Keratinocyte (primary cell): ENCODE measurements around the gene ADGRA1. TPM values are rescaled to one million over a fixed set of nuclear protein-coding genes. Genes with fewer than 3 reads are reported as not detected.

Source experiments
- DNase-seq: peaks from one replicate; pipeline ENCODE4 v3.0.0-alpha.2; 2011; ENCODE audit warnings: low read depth, missing footprints, low spot score
- FAIRE-seq: peaks from 2 replicates; lab custom pipeline; 2011; peaks lifted over from hg19 to GRCh38; lab: Jason Lieb, UNC
- H2AFZ ChIP-seq: 2 replicates; pipeline ENCODE4 v1.6.0; 2012; ENCODE audit warnings: low read length, control low read depth, inconsistent platforms; ENCODE audit not compliant: control insufficient read depth
- H3K27ac ChIP-seq: 2 replicates; pipeline ENCODE4 v1.5.1; 2011; ENCODE audit warnings: low read length; ENCODE audit not compliant: control insufficient read depth, insufficient read depth
- H3K27me3 ChIP-seq: 3 replicates; pipeline ENCODE4 v1.6.0; 2011; ENCODE audit warnings: low read length; ENCODE audit not compliant: control insufficient read depth, insufficient read depth; ENCODE audit errors: extremely low read depth
- H3K36me3 ChIP-seq, 2 experiments: 2 replicates in 1 of 2; 3 replicates in 1 of 2; pipeline ENCODE4 v1.5.1; 2011; ENCODE audit warnings: low read length in 2 of 2, mild to moderate bottlenecking in 1 of 2; ENCODE audit not compliant: control insufficient read depth in 2 of 2, insufficient read depth in 2 of 2; ENCODE audit errors: extremely low read depth in 1 of 2
- H3K4me1 ChIP-seq: 3 replicates; pipeline ENCODE4 v1.5.1; 2011; ENCODE audit warnings: low read length; ENCODE audit not compliant: control insufficient read depth, insufficient read depth; ENCODE audit errors: extremely low read depth
- H3K4me2 ChIP-seq: 3 replicates; pipeline ENCODE4 v1.6.0; 2011; ENCODE audit warnings: low read depth, low read length; ENCODE audit not compliant: control insufficient read depth, insufficient read depth; ENCODE audit errors: extremely low read depth
- H3K4me3 ChIP-seq, 3 experiments: fragments of 200-600 bp in 1 of 3; sonication (generic) in 1 of 3; 2 replicates in 2 of 3; 3 replicates in 1 of 3; pipeline ENCODE4 v1.5.1; 2011 to 2016; ENCODE audit warnings: low read length in 3 of 3, mild to moderate bottlenecking in 3 of 3, control low read depth in 2 of 3, inconsistent platforms in 1 of 3, low read depth in 1 of 3, mixed read lengths in 1 of 3, mixed run types in 1 of 3, moderate library complexity in 1 of 3; ENCODE audit not compliant: control insufficient read depth in 2 of 3, insufficient read depth in 2 of 3; ENCODE audit errors: extremely low read depth in 1 of 3
- H3K79me2 ChIP-seq: 2 replicates; pipeline ENCODE4 v1.6.0; 2012; ENCODE audit warnings: low read length; ENCODE audit not compliant: control insufficient read depth, insufficient read depth
- H3K9ac ChIP-seq: 3 replicates; pipeline ENCODE4 v1.6.0; 2011; ENCODE audit warnings: low read length; ENCODE audit not compliant: control insufficient read depth, insufficient read depth; ENCODE audit errors: extremely low read depth
- H3K9me1 ChIP-seq: 3 replicates; pipeline ENCODE4 v1.6.0; 2011; ENCODE audit warnings: low read length; ENCODE audit not compliant: control insufficient read depth, insufficient read depth; ENCODE audit errors: extremely low read depth
- H3K9me3 ChIP-seq: 2 replicates; pipeline ENCODE4 v1.5.1; 2012; ENCODE audit warnings: low read depth, low read length; ENCODE audit not compliant: control insufficient read depth
- H4K20me1 ChIP-seq: 3 replicates; pipeline ENCODE4 v1.6.0; 2011; ENCODE audit warnings: low read length; ENCODE audit not compliant: control insufficient read depth, insufficient read depth; ENCODE audit errors: extremely low read depth
- EZH2 ChIP-seq: IDR thresholded peaks from one replicate; pipeline ENCODE4 v1.6.1; 2012; ENCODE audit warnings: inconsistent platforms, mild to moderate bottlenecking, low read length, moderate library complexity
- dilution Hi-C: fragments of 300-500 bp; cut with MboI; formaldehyde crosslinking; loops from one replicate; pipeline ENCODE4 v1.7.0; 2020; ENCODE audit warnings: low sequenced_read_pairs; ENCODE audit not compliant: extremely low pct_ligation_motif_present
- polyA plus RNA-seq, 5 experiments: library from polyadenylated mRNA; depleted of rRNA in 3 of 5; stranded (reverse) in 3 of 5; stranded (forward) in 1 of 5; unstranded in 1 of 5; fragments of >200 nt; gene quantifications; 1 replicate in 1 of 5; 2 replicates in 3 of 5; 3 replicates in 1 of 5; pipeline versions ENCODE4 v1.2.1 to v1.2.3, GENCODE V29; 2011 to 2012; ENCODE audit warnings: missing spikeins in 2 of 5, low read depth in 1 of 5, low replicate concordance in 1 of 5
- TF ChIP-seq, protein P1 (sequence below), 3 experiments: IDR thresholded peaks in 1 of 3; conservative IDR thresholded peaks in 1 of 3; optimal IDR thresholded peaks in 1 of 3; 2 replicates in 2 of 3; 3 replicates in 1 of 3; pipeline versions ENCODE3 to v1.5.1; 2011; ENCODE audit warnings: low read length in 3 of 3, mild to moderate bottlenecking in 3 of 3, moderate library complexity in 2 of 3, control low read depth in 1 of 3, inconsistent platforms in 1 of 3; ENCODE audit not compliant: insufficient read depth in 2 of 3; ENCODE audit errors: extremely low read depth in 1 of 3

ADGRA1 gene
- polyA plus RNA-seq, 1 donor (not counting 4 experiments of a cell fraction or from before 2014, with no cell fraction given) = not detected

DNA sequence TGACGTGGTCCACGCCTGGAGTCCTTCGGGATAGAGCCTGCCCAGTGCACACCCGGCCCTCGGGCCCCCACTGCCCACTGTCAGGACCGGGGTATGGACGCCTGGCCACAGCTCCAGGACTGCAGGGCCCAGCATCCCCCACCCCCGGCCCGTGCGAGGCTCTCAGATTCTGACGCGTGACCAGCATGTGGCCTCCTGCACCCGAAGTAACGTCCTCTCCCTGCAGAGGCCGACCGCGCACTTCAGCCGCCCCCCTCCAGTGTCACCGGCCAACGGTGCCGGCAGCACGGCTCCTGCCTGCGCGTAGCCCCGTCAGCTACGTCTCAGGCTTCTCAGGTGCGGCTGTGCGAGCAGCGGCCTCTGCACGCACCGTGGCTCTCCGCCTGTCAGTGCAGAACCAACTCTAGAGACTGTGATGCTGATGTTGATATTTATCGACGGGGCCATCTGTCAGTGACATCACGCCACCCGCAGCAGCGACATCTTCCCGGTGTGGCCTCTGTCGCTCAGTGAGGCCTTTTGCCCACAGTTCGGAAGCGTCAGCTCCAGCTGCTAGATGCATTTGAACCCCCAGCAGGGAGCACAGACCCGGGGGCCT, 40.1 kb upstream of the ADGRA1 start:
- Histone ChIP-seq H2AFZ (no peak overlapping the region), H3K27ac (no peak overlapping the region), H4K20me1 (no peaks in the 10 kb centered on the region), H3K9ac (no peak overlapping the region), H3K9me1 (no peaks in the 10 kb centered on the region), H3K4me2 (no peak overlapping the region), H3K27me3 (peaks cover 12% of the 10 kb centered on the region), H3K4me1 (no peaks in the 10 kb centered on the region), H3K4me3 (no peak overlapping the region), H3K9me3 (peaks cover 2% of the 10 kb centered on the region), H3K79me2 (no peaks in the 10 kb centered on the region), H3K36me3 (no peaks in the 10 kb centered on the region)
- TF ChIP-seq, protein P1, sequence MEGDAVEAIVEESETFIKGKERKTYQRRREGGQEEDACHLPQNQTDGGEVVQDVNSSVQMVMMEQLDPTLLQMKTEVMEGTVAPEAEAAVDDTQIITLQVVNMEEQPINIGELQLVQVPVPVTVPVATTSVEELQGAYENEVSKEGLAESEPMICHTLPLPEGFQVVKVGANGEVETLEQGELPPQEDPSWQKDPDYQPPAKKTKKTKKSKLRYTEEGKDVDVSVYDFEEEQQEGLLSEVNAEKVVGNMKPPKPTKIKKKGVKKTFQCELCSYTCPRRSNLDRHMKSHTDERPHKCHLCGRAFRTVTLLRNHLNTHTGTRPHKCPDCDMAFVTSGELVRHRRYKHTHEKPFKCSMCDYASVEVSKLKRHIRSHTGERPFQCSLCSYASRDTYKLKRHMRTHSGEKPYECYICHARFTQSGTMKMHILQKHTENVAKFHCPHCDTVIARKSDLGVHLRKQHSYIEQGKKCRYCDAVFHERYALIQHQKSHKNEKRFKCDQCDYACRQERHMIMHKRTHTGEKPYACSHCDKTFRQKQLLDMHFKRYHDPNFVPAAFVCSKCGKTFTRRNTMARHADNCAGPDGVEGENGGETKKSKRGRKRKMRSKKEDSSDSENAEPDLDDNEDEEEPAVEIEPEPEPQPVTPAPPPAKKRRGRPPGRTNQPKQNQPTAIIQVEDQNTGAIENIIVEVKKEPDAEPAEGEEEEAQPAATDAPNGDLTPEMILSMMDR (optimal IDR thresholded peaks at IDR 0.05 in 1 of 3, IDR thresholded peaks at IDR 0.05 in 1 of 3, conservative IDR thresholded peaks at IDR 0.05 in 1 of 3; ENCODE audit: extremely low read depth in 1 of 3, insufficient read depth in 2 of 3, low read length in 3 of 3) = no peak
- TF ChIP-seq EZH2 = no peak
- FAIRE-seq = no peak
- DNase-seq = no peak
- dilution Hi-C loops = loop anchor here (10.0 kb wide), 1 partner anchor 53 kb away; no protein-coding TSS in a partner anchor

DNA sequence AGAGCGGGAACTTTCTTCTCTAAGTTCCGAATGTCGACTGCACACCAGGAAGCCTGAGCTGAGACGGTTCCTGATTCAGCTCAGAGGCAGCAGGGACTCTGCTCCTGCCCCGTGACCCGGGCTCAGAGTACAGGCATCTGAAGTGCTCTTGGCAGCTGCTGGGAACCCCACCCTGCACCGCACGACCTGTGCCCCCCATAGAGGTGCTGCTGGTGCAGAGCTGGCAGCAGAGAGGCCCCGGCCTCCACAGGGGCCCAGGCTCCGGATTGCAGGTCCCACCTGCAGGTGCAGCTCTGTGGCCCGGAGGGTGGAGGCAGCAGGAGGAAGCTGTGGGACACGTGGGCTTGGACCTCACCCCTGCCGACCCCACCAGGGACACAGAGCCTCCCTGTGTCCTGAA, 39.5 kb upstream of the ADGRA1 start:
- DNase-seq (no peak), FAIRE-seq (no peak)
- Histone ChIP-seq H3K9me3 (peaks cover 2% of the 10 kb centered on the region), H3K9me1 (no peaks in the 10 kb centered on the region), H3K9ac (no peak overlapping the region), H3K79me2 (no peaks in the 10 kb centered on the region), H3K4me1 (no peaks in the 10 kb centered on the region), H2AFZ (no peak overlapping the region), H3K36me3 (no peaks in the 10 kb centered on the region), H3K27me3 (peaks cover 12% of the 10 kb centered on the region), H3K4me2 (no peak overlapping the region), H4K20me1 (no peaks in the 10 kb centered on the region), H3K27ac (no peak overlapping the region), H3K4me3 (no peak overlapping the region)
- dilution Hi-C loops = loop anchor here (10.0 kb wide), 1 partner anchor 53 kb away; no protein-coding TSS in a partner anchor
- no peak for TF ChIP-seq EZH2
- TF ChIP-seq, protein P1 (optimal IDR thresholded peaks at IDR 0.05 in 1 of 3, IDR thresholded peaks at IDR 0.05 in 1 of 3, conservative IDR thresholded peaks at IDR 0.05 in 1 of 3; ENCODE audit: extremely low read depth in 1 of 3, insufficient read depth in 2 of 3, low read length in 3 of 3) = no peak
